ENCODE results near the gene CD93.

Gene CD93

GRCh38 chr20:23084845-23085365 lies 1.2 kb downstream of the CD93 start:
- TF ChIP-seq EGR1 (IDR thresholded peaks at IDR 0.05) = no peak

- no peak for TF ChIP-seq USF1 (IDR thresholded peaks at IDR 0.05)
- no peak for TF ChIP-seq TAF1 (IDR thresholded peaks at IDR 0.05; ENCODE audit: low read depth)
- TF ChIP-seq TEAD4 (IDR thresholded peaks at IDR 0.05) = no peak
- TF ChIP-seq RAD21 (IDR thresholded peaks at IDR 0.05; ENCODE audit: low read depth) = no peak
- TF ChIP-seq FOXM1 (IDR thresholded peaks at IDR 0.05; ENCODE audit: borderline replicate concordance, low read depth) = no peak
- no peak for TF ChIP-seq CEBPB (IDR thresholded peaks at IDR 0.05)
- no peak for TF ChIP-seq ZBTB7A (IDR thresholded peaks at IDR 0.05; ENCODE audit: low read depth)
- no peak for TF ChIP-seq EGR1 (IDR thresholded peaks at IDR 0.05)
- no peak for TF ChIP-seq YY1 (IDR thresholded peaks at IDR 0.05; ENCODE audit: low read depth)
- no peak for TF ChIP-seq EP300 (IDR thresholded peaks at IDR 0.05; ENCODE audit: borderline replicate concordance)
- no peak for TF ChIP-seq MAX (IDR thresholded peaks at IDR 0.05)
- no peak for TF ChIP-seq NFIC (IDR thresholded peaks at IDR 0.05)
- no peak for TF ChIP-seq REST (IDR thresholded peaks at IDR 0.05; ENCODE audit: low read depth)
- TF ChIP-seq CREB1 (IDR thresholded peaks at IDR 0.05; ENCODE audit: low read depth) = no peak
- TF ChIP-seq TCF12 (IDR thresholded peaks at IDR 0.05; ENCODE audit: low read depth) = no peak
Observed at GRCh38 chr20:23084282-23084844, 1.8 kb downstream of the CD93 start.

- TF ChIP-seq RAD21 (IDR thresholded peaks at IDR 0.05; ENCODE audit: low read depth) = no peak
- no peak for TF ChIP-seq CEBPB (IDR thresholded peaks at IDR 0.05)
- no peak for TF ChIP-seq TAF1 (IDR thresholded peaks at IDR 0.05; ENCODE audit: low read depth)
- TF ChIP-seq MAX (IDR thresholded peaks at IDR 0.05) = no peak
- no peak for TF ChIP-seq REST (IDR thresholded peaks at IDR 0.05; ENCODE audit: low read depth)
- no peak for TF ChIP-seq TEAD4 (IDR thresholded peaks at IDR 0.05)
- no peak for TF ChIP-seq EP300 (IDR thresholded peaks at IDR 0.05; ENCODE audit: borderline replicate concordance)
- TF ChIP-seq EGR1 (IDR thresholded peaks at IDR 0.05) = no peak
- TF ChIP-seq ZBTB7A (IDR thresholded peaks at IDR 0.05; ENCODE audit: low read depth) = no peak
Observed at GRCh38 chr20:23083553-23084220, 2.4 kb downstream of the CD93 start.

- no peak for TF ChIP-seq TCF12 (IDR thresholded peaks at IDR 0.05; ENCODE audit: low read depth)
- TF ChIP-seq TAF1 (IDR thresholded peaks at IDR 0.05; ENCODE audit: low read depth) = no peak
- no peak for TF ChIP-seq EP300 (IDR thresholded peaks at IDR 0.05; ENCODE audit: borderline replicate concordance)
- TF ChIP-seq MAX (IDR thresholded peaks at IDR 0.05) = no peak
- TF ChIP-seq CREB1 (IDR thresholded peaks at IDR 0.05; ENCODE audit: low read depth) = no peak
- TF ChIP-seq YY1 (IDR thresholded peaks at IDR 0.05; ENCODE audit: low read depth) = no peak
- no peak for TF ChIP-seq FOXM1 (IDR thresholded peaks at IDR 0.05; ENCODE audit: borderline replicate concordance, low read depth)
- no peak for TF ChIP-seq ZBTB7A (IDR thresholded peaks at IDR 0.05; ENCODE audit: low read depth)
- no peak for TF ChIP-seq NFIC (IDR thresholded peaks at IDR 0.05)
- TF ChIP-seq CEBPB (IDR thresholded peaks at IDR 0.05) = no peak
- no peak for TF ChIP-seq TEAD4 (IDR thresholded peaks at IDR 0.05)
- no peak for TF ChIP-seq RAD21 (IDR thresholded peaks at IDR 0.05; ENCODE audit: low read depth)
- TF ChIP-seq USF1 (IDR thresholded peaks at IDR 0.05) = no peak
- no peak for TF ChIP-seq REST (IDR thresholded peaks at IDR 0.05; ENCODE audit: low read depth)
Observed at GRCh38 chr20:23082846-23083552, 3.1 kb downstream of the CD93 start.
